Stimulated activated CD4-positive, alpha-beta T cell treated with anti-CD3 and anti-CD28 coated beads, Interleukin-4, amount 100 ng/mL, for 1 hour (primary cell): ENCODE measurements around the gene TAC4.

Experiments
- DNase-seq: peaks from one replicate; pipeline ENCODE4 v3.0.0-alpha.2; 2020

Gene TAC4

DNA sequence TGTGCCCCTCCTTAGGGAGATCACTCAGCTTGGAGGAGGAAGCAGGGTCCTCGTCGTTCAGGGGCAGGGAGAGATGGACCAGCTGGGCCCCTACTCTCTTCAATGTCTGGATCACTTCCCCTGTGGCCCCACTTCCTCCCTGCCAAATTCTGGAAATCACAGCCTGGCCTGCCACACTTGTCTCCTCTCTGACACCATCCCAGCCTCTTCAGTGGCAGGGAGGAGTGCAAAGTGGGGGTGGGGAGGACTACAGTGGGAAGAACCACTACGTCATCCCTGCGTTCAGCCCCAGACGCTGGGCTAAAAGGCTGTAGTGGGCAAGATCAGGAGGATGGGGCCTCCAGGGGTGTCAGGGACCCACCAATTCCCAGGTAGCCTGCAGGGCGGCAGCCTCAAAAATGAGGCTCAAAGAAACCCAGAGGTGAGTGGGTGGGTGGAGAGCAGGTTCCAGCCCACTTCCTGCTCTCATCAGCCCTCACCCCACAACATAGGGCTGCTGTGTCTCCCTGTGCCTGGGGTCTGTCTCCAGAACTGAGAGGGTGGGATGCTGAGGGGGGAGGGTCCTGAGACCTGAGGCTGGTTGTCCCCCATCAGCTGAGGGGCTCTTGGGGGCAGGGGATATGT lies 25.0 kb upstream of the TAC4 start:
- DNase-seq = no peak

DNA sequence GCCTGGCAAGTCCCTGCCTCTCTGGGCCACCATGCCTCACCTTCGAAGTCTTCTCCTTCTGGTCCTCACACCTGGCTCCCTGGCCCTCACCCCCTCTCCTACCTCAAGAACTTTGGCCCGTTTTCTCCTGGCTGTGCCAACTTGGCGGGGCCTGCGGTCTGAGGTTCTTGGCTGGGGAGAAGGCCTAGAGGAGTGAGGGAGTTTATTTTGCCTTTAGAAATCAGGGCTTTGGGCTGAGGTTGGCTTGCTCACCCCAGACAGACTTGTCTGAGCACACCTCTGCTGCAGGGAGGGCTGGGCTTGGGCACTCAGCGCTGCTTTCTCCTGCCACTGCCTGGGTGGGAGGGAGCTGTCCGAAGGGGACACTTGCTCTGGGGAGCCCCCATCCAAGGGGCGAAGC lies 23.3 kb upstream of the TAC4 start:
- no peak for DNase-seq

DNA sequence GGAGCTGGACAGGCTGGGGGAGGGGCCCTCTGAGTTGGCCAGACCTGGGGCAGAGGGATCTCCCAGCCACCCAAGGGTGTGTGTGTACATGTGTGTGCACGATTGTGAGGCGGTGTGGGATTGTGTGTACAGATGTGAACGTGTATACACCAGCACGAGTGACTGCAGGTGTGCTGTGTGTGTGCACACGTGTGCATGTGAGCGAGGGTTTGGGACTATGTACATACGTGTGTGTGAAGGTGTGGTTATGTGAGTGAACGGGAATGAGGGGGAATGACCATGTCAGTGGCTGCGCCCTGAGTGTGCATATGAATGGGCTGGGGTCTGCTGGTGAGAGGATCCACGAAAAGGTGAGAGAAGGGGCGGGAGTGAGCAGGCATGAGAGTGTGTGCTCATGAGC lies 22.4 kb upstream of the TAC4 start:
- no peak for DNase-seq

DNA sequence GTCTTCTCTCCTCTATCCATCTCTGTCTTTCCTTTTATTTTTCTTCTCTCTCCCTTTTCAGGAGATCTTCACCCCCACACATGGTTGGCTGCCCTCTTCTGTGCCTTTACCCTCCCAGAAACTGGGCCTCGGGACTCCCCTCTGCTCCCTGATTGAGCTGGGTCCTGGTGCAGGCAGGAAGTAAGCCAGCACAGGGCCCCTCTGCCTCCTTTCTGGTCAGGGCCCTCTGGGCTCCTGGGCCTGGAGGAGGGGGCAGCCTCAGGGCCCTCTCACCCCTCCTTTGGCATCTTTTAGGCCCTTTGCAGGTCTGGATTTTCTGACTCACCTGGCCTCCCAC lies 21.1 kb upstream of the TAC4 start:
- no peak for DNase-seq

- DNase-seq = no peak
Measured at GRCh38 chr17:49866882-49867413, 19.1 kb upstream of the TAC4 start.

- no peak for DNase-seq
Measured at GRCh38 chr17:49866019-49866380, 18.1 kb upstream of the TAC4 start.

- DNase-seq = no peak
Measured at GRCh38 chr17:49862781-49863331, 15.0 kb upstream of the TAC4 start.

DNA sequence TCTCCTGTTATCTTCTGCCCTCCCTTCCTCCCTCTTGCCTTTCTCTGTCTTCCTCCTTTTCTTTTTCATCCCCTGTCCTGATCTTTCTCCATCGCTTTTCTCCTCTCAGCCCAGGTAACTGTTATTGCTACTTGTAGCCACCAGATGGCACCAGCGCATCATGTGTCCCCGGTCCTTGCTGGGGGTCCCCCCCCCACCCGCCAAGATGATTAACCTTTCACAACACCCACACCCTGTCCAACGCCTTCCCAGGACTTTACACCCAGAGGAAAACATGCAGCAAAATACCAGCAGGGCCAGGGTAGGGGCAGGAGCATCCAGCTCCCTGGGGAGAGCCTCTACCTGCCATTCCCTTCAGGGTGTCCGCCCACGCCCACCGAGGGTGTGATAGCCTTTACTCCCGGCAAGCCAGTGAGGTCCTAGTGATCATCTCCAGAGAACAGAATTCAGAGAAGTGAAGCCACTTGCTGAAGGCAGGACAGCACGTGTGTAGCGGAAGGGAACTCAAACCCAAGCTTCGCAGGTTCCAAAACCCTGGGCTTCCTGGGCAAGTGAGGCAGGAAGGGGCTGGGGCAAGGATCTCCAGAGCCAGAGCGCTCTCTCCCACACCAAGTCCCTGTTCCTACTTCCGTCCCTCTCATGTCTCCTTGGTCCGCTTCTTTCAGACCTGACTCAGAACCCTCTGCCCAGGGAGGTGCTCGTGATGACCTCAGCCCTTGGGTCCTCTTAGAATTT lies 13.4 kb upstream of the TAC4 start:
- DNase-seq = peak; percentile 63

- no peak for DNase-seq
Measured at GRCh38 chr17:49859991-49860953, 12.4 kb upstream of the TAC4 start.

DNA sequence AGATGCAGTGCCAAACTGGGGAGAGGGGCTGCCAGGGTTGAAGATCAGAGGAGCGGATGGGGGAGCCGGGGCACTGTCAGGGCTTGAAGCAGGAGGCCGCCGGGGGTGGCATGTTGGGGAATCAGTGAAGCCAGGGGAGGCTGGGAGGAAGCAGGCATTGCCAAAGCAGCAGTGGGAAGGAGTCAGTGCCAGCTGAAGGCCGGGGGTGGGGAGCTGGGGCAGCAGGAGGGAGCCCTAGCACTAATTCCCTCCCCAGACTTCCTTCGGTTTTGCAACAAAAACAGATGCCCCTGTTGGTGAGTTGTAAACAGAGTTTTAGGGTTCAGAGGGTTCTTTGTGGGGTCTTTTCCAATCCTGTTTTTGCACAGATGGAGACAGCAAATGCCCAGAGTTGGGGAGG lies 10.9 kb upstream of the TAC4 start:
- DNase-seq = no peak

GRCh38 chr17:49854126-49854525 lies 6.3 kb upstream of the TAC4 start:
- DNase-seq = no peak

DNA sequence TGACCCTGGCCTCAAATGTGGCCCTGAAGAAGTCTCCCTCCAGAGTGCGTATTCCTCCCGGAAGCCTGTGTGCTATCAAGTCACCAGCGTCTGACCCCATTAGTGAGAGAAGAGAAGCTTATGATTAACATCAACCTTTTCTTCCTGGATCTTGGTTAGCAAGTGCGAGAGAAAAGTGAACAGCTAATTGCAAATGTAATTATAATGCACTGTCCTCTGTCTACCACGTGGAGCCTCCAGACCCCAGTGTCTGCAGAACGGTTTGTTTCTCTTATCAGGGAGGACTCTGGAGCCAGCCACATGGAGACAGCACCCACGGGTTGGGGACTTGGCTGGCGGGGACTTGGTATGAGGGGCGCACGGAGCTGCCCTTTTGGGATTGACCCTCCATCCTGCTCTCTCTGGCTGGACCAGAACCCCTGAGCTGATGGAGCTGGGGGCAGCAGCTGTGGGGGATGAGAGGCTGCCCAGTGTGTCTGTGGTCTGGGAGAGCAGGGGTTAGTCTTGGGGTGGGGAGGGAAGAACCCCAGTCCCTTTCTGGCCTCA lies 5.7 kb upstream of the TAC4 start:
- DNase-seq = no peak

DNA sequence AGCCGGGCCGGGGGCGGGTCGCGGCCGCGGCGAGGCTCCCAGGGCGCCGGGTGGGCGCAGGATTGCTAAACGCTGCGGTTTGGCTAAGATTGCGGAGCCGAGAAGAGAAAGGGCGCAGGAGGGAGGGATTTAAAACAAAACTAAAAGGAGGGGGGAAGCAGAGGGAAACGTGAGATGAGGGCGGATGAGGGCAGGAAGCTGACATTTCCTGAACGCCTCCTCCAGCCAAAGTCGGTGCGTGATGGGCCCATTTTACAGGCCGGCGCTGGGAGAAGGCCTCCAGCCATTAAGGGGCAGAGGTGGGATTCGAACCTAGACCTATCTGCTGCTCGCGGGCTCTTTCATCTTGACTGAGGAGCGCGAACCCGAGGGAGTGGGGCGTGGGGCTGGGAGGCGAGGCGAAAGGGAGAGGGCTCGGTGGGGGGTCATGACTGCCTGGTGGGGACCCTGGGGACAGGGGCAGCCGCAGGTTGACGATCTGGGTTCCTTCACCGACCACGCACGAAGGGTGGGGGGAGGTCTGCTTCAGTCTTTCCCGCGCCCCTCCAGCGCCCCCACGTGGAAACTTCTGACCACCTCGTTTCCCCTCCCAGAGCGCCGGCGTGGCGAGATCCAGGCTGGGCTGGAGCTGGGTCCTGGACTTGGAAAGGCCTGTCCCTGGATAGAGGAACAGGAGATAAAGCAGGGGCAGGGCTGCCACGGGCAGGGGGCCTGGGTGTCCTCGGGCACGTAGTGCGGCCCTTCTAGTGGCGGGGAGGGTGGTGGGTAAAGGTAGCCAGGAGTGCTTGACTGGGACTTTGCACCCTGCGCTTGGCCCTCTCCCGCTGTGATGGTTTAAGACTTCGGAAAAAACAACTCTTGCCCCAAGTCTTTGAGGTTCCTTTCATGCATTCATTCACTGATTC lies 3.8 kb upstream of the TAC4 start:
- peak; percentile 76 for DNase-seq

DNA sequence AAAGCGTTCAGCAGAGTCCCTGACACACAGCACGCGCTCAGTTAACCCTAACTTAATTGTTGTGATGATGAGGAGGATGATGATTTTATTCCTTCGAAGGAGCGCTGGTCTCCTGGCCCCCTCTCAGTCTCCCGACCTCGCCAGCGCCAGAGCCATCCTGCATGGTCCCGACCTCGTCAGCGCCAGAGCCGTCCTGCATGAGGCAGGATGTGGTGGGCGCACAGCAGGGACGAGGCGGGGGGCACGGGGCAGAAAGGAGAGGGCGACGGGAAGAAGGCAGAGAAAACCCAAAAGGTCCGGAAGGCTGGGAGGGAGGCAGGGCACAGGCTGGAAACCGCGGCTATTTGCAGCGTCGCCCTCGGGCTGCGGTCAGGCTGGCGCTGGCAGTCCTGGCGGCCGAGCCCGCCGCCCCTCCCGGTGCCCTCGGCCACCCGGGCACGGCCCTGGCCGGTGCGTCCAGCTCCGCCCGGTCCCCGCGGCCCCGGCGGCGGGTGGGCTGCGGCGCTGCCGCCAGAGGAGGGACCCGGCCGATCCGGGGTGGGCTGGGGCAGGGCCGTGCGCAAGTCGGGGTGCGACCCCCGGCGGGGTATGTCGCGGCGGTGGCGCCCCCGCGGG lies 3.0 kb upstream of the TAC4 start:
- DNase-seq = no peak

DNA sequence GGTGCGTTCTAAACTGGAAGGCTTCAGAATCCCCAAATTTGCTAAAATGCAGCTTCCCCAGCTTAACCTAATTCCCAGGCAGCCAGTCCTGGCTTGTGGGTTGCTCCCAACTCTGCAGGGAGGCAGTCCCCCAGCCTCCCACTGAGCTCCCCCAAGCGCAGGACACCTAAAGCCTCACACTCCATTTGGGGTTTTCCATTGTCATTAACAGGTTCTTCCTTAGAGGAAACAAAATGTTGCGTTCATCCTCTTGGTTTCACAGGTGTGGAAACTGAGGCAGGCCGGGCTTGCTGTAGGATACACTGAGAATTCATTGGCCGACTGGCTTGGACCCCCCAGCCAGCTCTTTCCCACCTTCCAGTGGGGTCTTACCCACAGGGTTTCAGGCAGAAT lies 2.3 kb upstream of the TAC4 start:
- no peak for DNase-seq

DNA sequence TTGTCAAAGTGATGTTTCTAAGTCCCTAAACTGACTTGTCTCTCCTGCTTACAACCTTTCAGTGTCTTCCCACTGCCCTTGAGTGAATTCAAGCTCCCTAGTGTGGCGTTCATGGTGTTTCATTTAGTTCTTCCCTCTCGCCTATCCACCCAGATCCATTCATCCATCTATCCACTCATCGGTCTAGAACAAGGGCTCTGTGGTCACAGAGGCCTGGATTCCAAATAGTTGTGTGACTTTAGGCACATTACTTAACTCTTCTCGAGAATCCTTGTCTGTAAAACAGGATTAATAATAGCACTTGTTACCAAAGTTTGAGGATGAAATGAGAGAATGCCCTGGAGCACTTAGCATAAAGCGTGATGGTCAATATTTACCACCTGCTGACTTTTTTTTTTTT lies 870 bp upstream of the TAC4 start:
- no peak for DNase-seq

DNA sequence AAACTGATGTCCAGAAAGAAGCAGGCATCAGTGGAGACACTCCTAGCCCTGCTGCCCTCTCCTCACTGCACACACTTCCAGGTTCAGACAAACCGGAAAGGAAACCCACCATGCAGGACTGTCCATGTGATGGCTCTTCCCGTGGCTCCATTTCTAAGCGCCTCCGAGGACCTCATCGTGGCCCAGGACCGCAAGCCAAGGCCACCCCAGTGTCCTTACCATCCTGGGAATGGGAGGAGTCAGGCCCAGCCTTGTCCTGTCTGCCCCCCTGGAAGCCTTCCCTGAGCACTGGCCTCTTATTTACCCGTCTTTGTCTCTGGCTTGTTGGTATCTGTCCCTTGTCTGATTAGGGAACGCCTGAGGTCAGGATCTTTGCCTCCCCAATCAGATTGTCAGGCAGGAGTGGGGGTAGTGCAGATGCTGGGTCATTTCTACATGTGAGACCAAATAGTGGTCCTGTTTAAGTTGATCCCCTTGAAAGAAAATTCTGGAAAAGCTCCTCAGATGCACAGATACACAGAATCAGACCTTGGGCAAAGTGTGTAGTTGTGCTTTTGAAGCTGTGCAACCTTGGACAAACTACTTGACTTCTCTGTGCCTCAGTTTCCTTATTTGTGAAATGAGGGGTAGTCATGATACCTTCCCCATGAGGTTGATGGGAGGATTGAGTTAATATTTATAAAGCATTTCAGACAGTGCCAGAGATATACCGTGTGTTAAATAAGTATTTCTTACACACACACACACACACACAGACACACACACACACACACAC lies 744 bp downstream of the TAC4 start:
- no peak for DNase-seq

GRCh38 chr17:49845321-49845720 lies 2.5 kb downstream of the TAC4 start:
- DNase-seq = no peak

- no peak for DNase-seq
Measured at GRCh38 chr17:49843774-49844350, 4.0 kb downstream of the TAC4 start.

DNA sequence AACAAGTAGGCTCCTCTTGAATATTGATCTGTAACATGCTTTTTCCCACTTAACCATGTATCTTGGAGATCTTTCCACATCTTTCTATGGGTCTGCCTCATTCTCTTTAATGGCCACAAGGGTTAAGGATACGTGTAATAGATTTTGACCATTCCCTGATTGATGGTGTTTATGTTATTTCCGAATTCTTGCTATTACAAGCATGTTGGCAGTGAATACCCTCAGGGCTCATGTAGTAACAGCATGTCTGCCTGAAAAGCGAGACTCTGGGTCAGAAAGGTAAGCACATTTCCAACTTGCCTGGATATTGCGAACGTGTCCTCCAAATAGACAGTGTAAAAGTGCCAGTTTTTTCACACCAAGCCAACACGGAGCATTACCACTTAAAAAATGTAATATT lies 5.0 kb downstream of the TAC4 start:
- no peak for DNase-seq
